GM13977 (cell line): ENCODE data around the gene GRK5.

Experiments
- DNase-seq: peaks from one replicate; pipeline ENCODE4 v3.0.0; 2012; ENCODE audit warnings: low spot score
- CTCF ChIP-seq: IDR thresholded peaks from 2 replicates; pipeline ENCODE4 v1.5.1; 2012; ENCODE audit warnings: mild to moderate bottlenecking, control low read depth; ENCODE audit not compliant: insufficient read depth; ENCODE audit errors: extremely low read depth, missing control alignments
- in situ Hi-C: fragments of 300-500 bp; cut with MboI; formaldehyde crosslinking; loops from one replicate; pipeline ENCODE4 v1.12.0; 2022; ENCODE audit warnings: low sequenced_read_pairs, low pct_unique_long_range_greater_than_20kb, mixed read lengths, inconsistent platforms; ENCODE audit not compliant: unreplicated experiment

The GRK5 gene

DNA sequence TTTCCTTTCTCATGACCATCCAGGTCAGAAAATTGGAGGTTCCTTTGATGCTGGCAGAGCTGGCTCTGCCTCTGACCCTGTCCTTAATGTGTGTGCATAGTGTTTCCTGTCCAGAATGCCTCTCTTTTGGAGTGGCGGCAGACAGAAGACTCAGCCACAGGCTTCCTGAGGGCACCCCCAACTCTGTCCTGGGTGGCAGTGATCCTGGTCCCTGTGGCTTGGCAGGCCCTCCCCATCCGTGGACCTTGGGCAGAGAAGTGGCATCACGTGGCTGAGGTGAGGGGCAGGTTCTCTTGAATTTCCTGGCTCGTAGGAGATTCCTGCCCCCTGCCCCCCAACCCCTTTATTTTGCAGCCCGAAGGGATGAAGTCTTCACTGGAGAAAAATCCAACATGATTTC lies 202.0 kb downstream of the GRK5 start:
- in situ Hi-C loops = no loop called here
- TF ChIP-seq CTCF = no peak
- no peak for DNase-seq

GRCh38 chr10:119409906-119410305 lies 202.5 kb downstream of the GRK5 start:
- no peak for TF ChIP-seq CTCF
- no peak for DNase-seq
- in situ Hi-C loops = no loop called here

DNA sequence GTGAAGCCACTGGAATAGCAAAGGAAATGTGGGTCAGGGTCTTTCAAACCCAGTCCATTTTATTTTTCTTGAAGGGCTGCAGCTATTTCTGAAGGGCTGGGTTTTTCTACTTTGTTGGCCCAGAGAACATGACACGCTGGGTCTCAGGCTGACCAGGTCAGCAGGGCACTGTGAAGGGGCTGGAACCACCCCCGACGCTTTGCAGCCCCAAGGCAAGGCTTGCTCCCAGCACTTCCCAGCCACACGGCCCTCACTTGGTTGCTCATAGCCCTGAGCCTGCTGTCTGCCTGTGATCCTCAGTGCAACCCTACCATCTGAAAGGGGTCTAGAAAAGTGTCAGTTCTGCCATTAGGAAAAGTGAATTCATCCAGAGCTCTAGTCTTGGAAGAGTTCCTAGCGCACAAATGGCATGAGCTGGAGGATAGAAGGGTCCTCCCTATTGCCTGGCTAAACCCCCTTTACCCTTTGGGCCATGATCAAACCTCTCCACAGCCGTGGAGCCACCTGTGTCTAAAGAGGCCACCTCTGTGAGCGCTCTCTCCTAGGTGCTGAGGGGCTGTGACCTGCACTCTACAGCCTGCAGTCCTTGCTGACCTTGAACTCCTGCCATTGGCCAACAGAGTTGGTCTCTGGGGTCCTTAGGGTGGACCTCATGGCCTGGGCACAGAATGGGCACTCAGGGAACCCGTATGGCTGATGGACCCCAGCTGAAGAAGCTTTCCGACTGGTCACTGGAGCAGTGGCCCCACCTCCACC lies 203.2 kb downstream of the GRK5 start:
- in situ Hi-C loops = no loop called here
- no peak for TF ChIP-seq CTCF
- no peak for DNase-seq

- no peak for DNase-seq
- in situ Hi-C loops = no loop called here
- TF ChIP-seq CTCF = no peak
Measured at GRCh38 chr10:119412244-119413092, 205.1 kb downstream of the GRK5 start.

DNA sequence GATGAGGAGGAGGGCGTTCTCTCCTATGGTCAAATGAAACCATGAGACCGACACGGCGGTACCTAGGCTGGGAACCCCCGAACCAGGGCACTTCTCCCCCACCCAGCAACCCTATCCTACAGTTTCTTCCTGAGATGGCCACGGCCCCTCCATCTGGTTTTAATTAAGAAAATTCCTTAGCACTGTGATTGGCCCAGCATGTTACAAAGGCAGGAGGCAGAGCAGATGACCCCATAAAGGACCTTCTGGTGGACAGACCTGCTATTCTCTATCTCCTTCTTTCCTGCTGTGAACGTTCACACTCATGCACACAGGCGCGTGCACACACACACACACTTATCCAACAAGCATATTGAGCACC lies 205.7 kb downstream of the GRK5 start:
- in situ Hi-C loops = no loop called here
- DNase-seq = no peak
- TF ChIP-seq CTCF = no peak

DNA sequence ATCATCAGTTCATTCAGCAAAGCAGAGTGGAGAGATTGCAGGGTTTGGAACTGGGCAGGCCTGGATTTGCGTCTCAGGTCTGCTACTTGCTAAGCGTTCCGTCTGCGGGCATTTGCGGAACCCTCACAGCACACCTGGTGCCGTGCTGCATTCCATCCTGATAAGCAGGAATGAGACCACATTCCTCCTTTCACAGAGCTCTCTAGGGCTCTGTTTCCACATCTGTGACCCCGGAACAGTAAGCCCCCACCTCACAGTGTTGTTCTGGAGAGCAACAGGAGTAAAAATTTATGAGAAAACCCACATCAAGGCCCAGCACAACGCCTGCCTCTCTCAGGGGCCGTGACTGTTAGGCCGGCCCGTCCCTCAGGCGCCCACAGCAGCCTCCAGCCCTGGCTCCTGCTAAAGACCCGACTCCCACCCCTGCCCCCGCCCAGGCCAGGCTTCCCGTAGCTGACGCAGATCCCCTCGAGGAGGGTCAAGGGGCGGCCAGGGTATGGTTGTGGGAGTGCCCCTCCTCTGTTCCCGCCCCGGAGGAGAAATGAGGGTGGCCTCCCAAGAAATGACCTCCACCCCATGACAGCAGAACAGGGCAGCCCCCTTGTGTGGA lies 206.2 kb downstream of the GRK5 start:
- in situ Hi-C loops = no loop called here
- no peak for TF ChIP-seq CTCF
- no peak for DNase-seq
